SU-DHL-6 (cell line): ENCODE measurements around the gene TMEM198.

Experiments used
- H2AFZ ChIP-seq: fragments of 200-600 bp; sonication (generic); 2 replicates; pipeline ENCODE4 v1.6.1; 2014; ENCODE audit warnings: low read depth, mild to moderate bottlenecking, moderate library complexity, mixed read lengths, antibody characterized with exemption, low read length; ENCODE audit not compliant: severe bottlenecking
- H3F3A ChIP-seq: fragments of 200-600 bp; shearing (Covaris generic); 2 replicates; pipeline ENCODE4 v1.6.0; 2016; ENCODE audit warnings: antibody characterized with exemption, mild to moderate bottlenecking; ENCODE audit not compliant: insufficient read depth
- H3K27ac ChIP-seq: fragments of 200-600 bp; sonication (generic); 2 replicates; pipeline ENCODE4 v1.5.1; 2016; ENCODE audit warnings: low read depth, mild to moderate bottlenecking, low read length, moderate library complexity, mixed read lengths
- H3K27me3 ChIP-seq: fragments of 200-600 bp; sonication (generic), shearing (Covaris generic); 2 replicates; pipeline ENCODE4 v1.6.0; 2014; ENCODE audit warnings: mild to moderate bottlenecking, low read length
- H3K36me3 ChIP-seq: fragments of 200-600 bp; sonication (generic); 2 replicates; pipeline ENCODE4 v1.6.1; 2014; ENCODE audit warnings: mild to moderate bottlenecking, low read length, mixed read lengths
- H3K4me2 ChIP-seq: fragments of 300-600, 200-600 bp; shearing (Covaris generic), sonication (generic); 2 replicates; pipeline ENCODE4 v1.6.0; 2014; ENCODE audit warnings: low read length, low read depth, mild to moderate bottlenecking; ENCODE audit not compliant: poor library complexity, severe bottlenecking
- H3K4me3 ChIP-seq: fragments of 200-600 bp; sonication (generic); 2 replicates; pipeline ENCODE4 v1.5.1; 2014; ENCODE audit warnings: antibody characterized with exemption, low read length, mild to moderate bottlenecking, mixed read lengths; ENCODE audit not compliant: insufficient read depth, poor library complexity, severe bottlenecking
- H3K79me2 ChIP-seq: fragments of 200-600 bp; sonication (generic); 2 replicates; pipeline ENCODE4 v1.6.1; 2014; ENCODE audit warnings: mild to moderate bottlenecking, low read length, moderate library complexity; ENCODE audit not compliant: insufficient read depth
- H3K9ac ChIP-seq: fragments of 200-600 bp; sonication (generic); 2 replicates; pipeline ENCODE4 v1.7.0; 2014; ENCODE audit warnings: mild to moderate bottlenecking, low read length
- H3K9me2 ChIP-seq: fragments of 200-600 bp; sonication (generic); replicated peaks from 2 replicates; pipeline ENCODE4 v1.6.1; 2014; ENCODE audit warnings: low read length; ENCODE audit not compliant: insufficient read depth
- H3K9me3 ChIP-seq: fragments of 200-600 bp; sonication (generic); 2 replicates; pipeline ENCODE4 v1.6.1; 2014; ENCODE audit warnings: low read length, mixed read lengths; ENCODE audit not compliant: insufficient read depth
- H4K20me1 ChIP-seq: fragments of 200-600 bp; sonication (generic); 2 replicates; pipeline ENCODE4 v1.6.1; 2014; ENCODE audit warnings: low read depth, mild to moderate bottlenecking, antibody characterized with exemption, low read length, moderate library complexity, mixed read lengths
- EZH2phosphoT487 ChIP-seq: fragments of 200-600 bp; sonication (generic), shearing (Covaris generic); conservative IDR thresholded peaks from 2 replicates; pipeline ENCODE4 v1.6.1; 2018; ENCODE audit warnings: mild to moderate bottlenecking, antibody characterized with exemption, low read length, moderate library complexity, mixed read lengths
- TF ChIP-seq, protein P1 (sequence below): fragments of 200-600 bp; sonication (generic); IDR thresholded peaks from one replicate; pipeline ENCODE4 v1.5.1; 2017; ENCODE audit warnings: antibody characterized with exemption, mild to moderate bottlenecking, low read length, moderate library complexity; ENCODE audit not compliant: insufficient read depth, poor library complexity, severe bottlenecking

Gene TMEM198

DNA sequence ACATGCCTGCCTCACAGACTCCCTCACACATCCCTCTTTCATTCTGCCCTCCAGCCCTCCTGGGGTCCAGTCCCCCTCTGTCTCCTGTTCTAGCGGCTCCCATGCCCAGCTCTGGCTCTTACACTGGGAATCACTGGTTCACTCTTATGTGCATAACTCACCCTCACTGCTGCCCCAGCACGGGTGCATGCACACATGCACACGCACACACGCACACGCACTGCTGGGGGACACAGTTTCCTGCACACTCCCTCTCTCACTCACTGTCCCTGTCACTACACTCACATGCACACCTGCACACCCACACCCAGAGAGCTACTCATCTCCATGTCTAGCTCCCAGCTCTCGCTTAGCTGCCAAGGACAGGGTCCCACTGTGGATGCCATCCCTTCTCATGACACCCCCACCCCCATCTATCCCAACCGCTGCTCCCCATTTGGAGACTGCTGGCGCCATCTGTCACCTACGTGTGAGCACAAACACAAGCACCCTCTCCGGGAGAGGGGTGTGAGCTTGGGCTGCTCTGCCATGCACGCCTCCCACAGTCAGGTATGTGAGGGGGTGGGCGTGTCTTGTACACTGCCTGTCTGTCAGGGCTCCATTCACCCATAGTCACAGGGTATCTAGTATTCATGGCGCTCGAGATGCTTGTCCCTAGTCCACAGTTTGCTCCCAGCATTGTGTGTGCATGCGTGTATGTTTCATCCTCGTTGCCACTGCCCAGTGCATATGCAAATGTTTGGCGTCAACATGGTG, 27.8 kb upstream of the TMEM198 start:
- Histone ChIP-seq H3K4me2 (no peak overlapping the region), H3K4me3 (no peak overlapping the region), H3K36me3 (no peaks in the 10 kb centered on the region), H3K9me2 (no peaks in the 10 kb centered on the region), H2AFZ (no peak overlapping the region), H3K27ac (no peak overlapping the region), H3F3A (no peaks in the 10 kb centered on the region), H4K20me1 (no peaks in the 10 kb centered on the region), H3K9ac (no peak overlapping the region), H3K27me3 (no peaks in the 10 kb centered on the region), H3K79me2 (no peaks in the 10 kb centered on the region), H3K9me3 (no peaks in the 10 kb centered on the region)
- TF ChIP-seq, protein P1, sequence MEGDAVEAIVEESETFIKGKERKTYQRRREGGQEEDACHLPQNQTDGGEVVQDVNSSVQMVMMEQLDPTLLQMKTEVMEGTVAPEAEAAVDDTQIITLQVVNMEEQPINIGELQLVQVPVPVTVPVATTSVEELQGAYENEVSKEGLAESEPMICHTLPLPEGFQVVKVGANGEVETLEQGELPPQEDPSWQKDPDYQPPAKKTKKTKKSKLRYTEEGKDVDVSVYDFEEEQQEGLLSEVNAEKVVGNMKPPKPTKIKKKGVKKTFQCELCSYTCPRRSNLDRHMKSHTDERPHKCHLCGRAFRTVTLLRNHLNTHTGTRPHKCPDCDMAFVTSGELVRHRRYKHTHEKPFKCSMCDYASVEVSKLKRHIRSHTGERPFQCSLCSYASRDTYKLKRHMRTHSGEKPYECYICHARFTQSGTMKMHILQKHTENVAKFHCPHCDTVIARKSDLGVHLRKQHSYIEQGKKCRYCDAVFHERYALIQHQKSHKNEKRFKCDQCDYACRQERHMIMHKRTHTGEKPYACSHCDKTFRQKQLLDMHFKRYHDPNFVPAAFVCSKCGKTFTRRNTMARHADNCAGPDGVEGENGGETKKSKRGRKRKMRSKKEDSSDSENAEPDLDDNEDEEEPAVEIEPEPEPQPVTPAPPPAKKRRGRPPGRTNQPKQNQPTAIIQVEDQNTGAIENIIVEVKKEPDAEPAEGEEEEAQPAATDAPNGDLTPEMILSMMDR: no peak
- TF ChIP-seq EZH2phosphoT487: no peak

DNA sequence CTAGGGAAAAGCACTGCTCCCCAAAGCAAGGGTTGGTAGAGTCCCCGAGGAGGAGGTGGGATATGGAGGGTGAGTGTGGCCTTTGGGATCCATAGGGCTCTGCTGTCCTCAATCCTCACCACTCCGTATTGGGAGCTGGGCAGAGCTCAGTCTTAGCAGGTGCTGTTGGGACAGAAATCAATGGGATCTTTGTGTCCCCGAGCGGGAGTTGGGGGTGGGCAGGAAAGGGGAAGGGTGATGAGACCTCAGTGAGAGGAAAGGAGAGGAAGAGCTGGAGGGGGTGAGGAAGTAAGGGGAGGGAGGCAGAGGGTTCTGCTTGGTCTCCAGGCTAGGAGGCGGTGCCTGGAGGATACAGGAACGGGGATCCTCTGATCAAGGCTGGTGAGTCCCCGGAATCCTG, 26.9 kb upstream of the TMEM198 start:
- Histone ChIP-seq H3K27me3 (no peaks in the 10 kb centered on the region), H3K9me3 (no peaks in the 10 kb centered on the region), H2AFZ (no peak overlapping the region), H3K4me3 (no peak overlapping the region), H3K9ac (no peak overlapping the region), H3K27ac (no peak overlapping the region), H3K36me3 (no peaks in the 10 kb centered on the region), H3F3A (no peaks in the 10 kb centered on the region), H3K9me2 (no peaks in the 10 kb centered on the region), H3K79me2 (no peaks in the 10 kb centered on the region), H4K20me1 (no peaks in the 10 kb centered on the region), H3K4me2 (no peak overlapping the region)
- TF ChIP-seq, protein P1: no peak
- TF ChIP-seq EZH2phosphoT487: no peak

DNA sequence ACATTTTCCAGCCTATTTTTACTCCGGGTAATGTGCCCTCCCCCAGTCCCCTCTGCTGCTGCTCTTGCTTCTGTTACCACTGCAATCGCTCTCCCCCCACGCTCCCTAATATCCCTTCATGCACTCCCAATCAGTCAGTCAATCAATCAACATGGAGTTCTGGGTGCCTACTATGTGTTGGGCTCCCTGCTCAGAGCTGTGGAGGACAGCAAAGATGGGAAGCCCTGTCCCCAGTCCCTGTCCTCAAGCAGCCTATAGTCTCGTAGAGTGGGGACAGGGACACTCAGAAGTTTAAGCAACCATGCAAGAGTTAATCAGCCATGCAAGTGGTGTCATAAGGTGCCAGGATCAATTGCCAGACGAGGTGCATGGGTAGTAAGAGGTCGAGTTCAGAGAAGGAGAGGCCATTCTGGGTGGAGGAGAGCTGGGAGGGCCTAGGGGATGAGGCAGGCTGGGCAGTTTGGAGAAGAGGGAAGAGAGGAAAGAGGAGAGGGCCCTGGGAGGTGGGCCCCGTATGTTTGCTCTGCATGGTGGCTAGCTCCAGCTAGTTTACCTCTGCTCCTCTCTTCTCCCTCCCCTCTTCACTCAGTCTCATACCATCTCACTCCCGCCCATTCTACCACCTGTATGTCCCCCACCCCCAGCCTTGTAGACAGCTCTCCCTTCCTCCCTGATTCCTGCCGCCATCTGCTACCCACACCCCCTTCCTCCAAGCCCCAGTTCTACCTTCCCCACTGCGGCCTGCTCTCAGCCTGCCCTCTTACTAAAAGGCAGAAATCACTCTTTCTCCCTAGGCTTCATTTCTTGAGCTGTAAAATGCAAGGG, 25.7 kb upstream of the TMEM198 start:
- Histone ChIP-seq H3K9me3 (no peaks in the 10 kb centered on the region), H3F3A (no peaks in the 10 kb centered on the region), H3K9ac (no peak overlapping the region), H4K20me1 (no peaks in the 10 kb centered on the region), H3K36me3 (no peaks in the 10 kb centered on the region), H2AFZ (no peak overlapping the region), H3K79me2 (no peaks in the 10 kb centered on the region), H3K27me3 (no peaks in the 10 kb centered on the region), H3K4me3 (no peak overlapping the region), H3K27ac (no peak overlapping the region), H3K9me2 (no peaks in the 10 kb centered on the region), H3K4me2 (no peak overlapping the region)
- TF ChIP-seq, protein P1: no peak
- TF ChIP-seq EZH2phosphoT487: no peak
